ENCODE measurements around the gene TRIM22. TPM values are rescaled to one million over a fixed set of nuclear protein-coding genes. Genes with fewer than 3 reads are reported as not detected.

The TRIM22 gene
- total and polyA plus RNA-seq, 9 of the 15 experiments (the other 6 are each of a cell fraction or from before 2014, with no cell fraction given), result 0.06 to 1.1 (median 0.18) TPM; not detected in 2

DNA sequence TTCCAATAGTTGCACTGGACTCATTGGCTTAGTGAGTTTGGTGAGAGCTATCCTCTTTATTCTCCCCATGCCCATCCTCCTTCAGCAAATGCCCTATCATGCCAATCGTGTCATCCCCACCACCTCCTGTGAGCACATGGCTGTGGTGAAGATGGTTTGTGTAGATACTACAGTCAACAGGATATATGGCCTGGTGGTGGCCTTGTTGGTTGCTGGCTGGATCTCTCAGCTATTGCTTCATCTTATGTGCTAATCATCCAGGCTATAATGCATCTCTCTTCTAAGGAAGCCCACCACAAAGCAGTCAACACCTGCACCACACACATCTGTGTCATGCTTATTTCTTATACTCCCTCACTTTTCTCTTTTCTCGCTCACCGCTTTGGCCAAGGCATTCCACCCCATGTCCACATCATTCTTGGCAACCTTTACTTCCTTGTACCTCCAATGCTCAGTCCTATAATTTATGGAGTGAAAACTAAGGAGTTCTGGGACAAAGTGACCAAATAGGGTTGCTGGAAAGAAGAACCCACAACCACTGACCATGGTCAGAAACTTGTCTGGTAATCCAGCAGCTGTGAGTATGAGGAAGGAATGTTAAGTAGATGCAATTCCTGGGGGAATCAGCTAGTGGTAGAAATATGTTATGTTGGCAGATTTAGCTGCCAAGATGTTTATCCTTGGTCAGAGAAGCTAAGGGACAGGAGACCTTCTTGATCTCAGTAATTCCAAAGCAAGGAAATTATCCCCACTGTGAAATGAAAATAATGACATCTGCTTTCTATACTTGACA, 30.3 kb downstream of the TRIM22 start (continued):
- no peak for TF ChIP-seq HDAC3 (IDR thresholded peaks at IDR 0.05; ENCODE audit: borderline replicate concordance, partially characterized antibody)
- TF ChIP-seq ZNF644 (tag; IDR thresholded peaks at IDR 0.05; ENCODE audit: low read depth), result no peak
- no peak for TF ChIP-seq CCNT2 (IDR thresholded peaks at IDR 0.05; ENCODE audit: borderline replicate concordance, extremely low read depth, insufficient read length, low read depth, low read length)
- no peak for TF ChIP-seq CEBPB (tag; IDR thresholded peaks at IDR 0.05)
- no peak for TF ChIP-seq ZNF584 (CRISPR knock-in tag; IDR thresholded peaks at IDR 0.05; ENCODE audit: low read depth)
- no peak for TF ChIP-seq WHSC1 (IDR thresholded peaks at IDR 0.05; ENCODE audit: low read length)

- in situ Hi-C loops (cut with MboI), result no loop called here
- no peak overlapping the region for H3K4me2 ChIP-seq (ENCODE audit: insufficient read depth, low read length)
- CTCF ChIA-PET (ENCODE audit: low intra/inter-chr PET ratio), result no interaction called here
- TF ChIP-seq ZNF140 (CRISPR knock-in tag; IDR thresholded peaks at IDR 0.05) (no peak), TAL1 (IDR thresholded peaks at IDR 0.05) (no peak), ARID3A (IDR thresholded peaks at IDR 0.05; ENCODE audit: borderline replicate concordance, low read depth, low read length) (no peak), FOXK1 (CRISPR knock-in tag; IDR thresholded peaks at IDR 0.05; ENCODE audit: borderline replicate concordance) (no peak), E2F5 (CRISPR knock-in tag; IDR thresholded peaks at IDR 0.05) (no peak), CHD4 (IDR thresholded peaks at IDR 0.05; ENCODE audit: insufficient read depth, insufficient replicate concordance, low read depth, low read length, poor library complexity, severe bottlenecking) (no peak)
- TF ChIP-seq, protein P1, sequence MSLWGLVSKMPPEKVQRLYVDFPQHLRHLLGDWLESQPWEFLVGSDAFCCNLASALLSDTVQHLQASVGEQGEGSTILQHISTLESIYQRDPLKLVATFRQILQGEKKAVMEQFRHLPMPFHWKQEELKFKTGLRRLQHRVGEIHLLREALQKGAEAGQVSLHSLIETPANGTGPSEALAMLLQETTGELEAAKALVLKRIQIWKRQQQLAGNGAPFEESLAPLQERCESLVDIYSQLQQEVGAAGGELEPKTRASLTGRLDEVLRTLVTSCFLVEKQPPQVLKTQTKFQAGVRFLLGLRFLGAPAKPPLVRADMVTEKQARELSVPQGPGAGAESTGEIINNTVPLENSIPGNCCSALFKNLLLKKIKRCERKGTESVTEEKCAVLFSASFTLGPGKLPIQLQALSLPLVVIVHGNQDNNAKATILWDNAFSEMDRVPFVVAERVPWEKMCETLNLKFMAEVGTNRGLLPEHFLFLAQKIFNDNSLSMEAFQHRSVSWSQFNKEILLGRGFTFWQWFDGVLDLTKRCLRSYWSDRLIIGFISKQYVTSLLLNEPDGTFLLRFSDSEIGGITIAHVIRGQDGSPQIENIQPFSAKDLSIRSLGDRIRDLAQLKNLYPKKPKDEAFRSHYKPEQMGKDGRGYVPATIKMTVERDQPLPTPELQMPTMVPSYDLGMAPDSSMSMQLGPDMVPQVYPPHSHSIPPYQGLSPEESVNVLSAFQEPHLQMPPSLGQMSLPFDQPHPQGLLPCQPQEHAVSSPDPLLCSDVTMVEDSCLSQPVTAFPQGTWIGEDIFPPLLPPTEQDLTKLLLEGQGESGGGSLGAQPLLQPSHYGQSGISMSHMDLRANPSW (CRISPR knock-in tag; IDR thresholded peaks at IDR 0.05), result no peak
Observed at GRCh38 chr11:5722622-5723021, 33.0 kb downstream of the TRIM22 start.

More at GRCh38 chr11:5722622-5723021, 33.0 kb downstream of the TRIM22 start:
- no peaks in the 10 kb centered on the region for H3K9me3 ChIP-seq (replicated peaks; ENCODE audit: control insufficient read depth, insufficient read depth, low read depth, low read length)
- no peaks in the 10 kb centered on the region for H3K36me3 ChIP-seq (ENCODE audit: control insufficient read depth, insufficient read depth, low read length)
- FAIRE-seq (no peak), DNase-seq (ENCODE audit: extremely low read depth in 1 of 4, low spot score in 3 of 4) (no peak), ATAC-seq (no peak)
- no peaks in the 10 kb centered on the region for H4K20me1 ChIP-seq (replicated peaks; ENCODE audit: control insufficient read depth, insufficient read depth, low read length)
- no peak overlapping the region for H3K27ac ChIP-seq (ENCODE audit: extremely low read depth, low read depth, low read length)
- intact Hi-C loops (cut with micrococcal nuclease), result no loop called here
- no peaks in the 10 kb centered on the region for H3K79me2 ChIP-seq (ENCODE audit: control insufficient read depth, insufficient read depth, low read length)
- no peaks in the 10 kb centered on the region for H3K9me1 ChIP-seq (ENCODE audit: control insufficient read depth, insufficient read depth, low read length)
- peaks cover 6 to 15% of the 10 kb centered on the region in 2 experiments for H3K27me3 ChIP-seq (ENCODE audit: control insufficient read depth in 2 of 2, insufficient read depth in 2 of 2, low read length in 2 of 2)
- no peaks in the 10 kb centered on the region for H3K4me1 ChIP-seq (replicated peaks in 1 of 2; ENCODE audit: control insufficient read depth in 2 of 2, insufficient read depth in 2 of 2, low read length in 2 of 2)
- H2AFZ ChIP-seq (ENCODE audit: low read depth, low read length), result no peak overlapping the region
- no TSS peak for BruUV-seq (replicated peaks)
- WGBS (ENCODE audit: insufficient coverage, low coverage, missing lambda C conversion rate), result 0% methylated on average over 2 of the region's 2 CpGs
- H3K4me3 ChIP-seq, result no peak overlapping the region
- no peak overlapping the region for H3K9ac ChIP-seq (ENCODE audit: insufficient read depth in 1 of 2, low read depth in 2 of 2, low read length in 2 of 2)
- POLR2A ChIA-PET, result interaction anchor here (0.7 kb wide), 1 partner anchor 165 kb away, joined by 3 read pairs; no protein-coding TSS in a partner anchor

All from K562 (cell line).